ENCODE results near the gene NXPE3.
"Not testable (repeated sequence)": the region's sequence is repeated elsewhere in the genome, so short reads cannot be mapped to it uniquely, and the experiment has no call there.

NXPE3 gene

GRCh38 chr3:101852983-101853840 is 74.2 kb downstream of the NXPE3 start:
- no peak for DNase-seq (ENCODE audit: low spot score)

GRCh38 chr3:101853982-101854381 is 75.0 kb downstream of the NXPE3 start:
- DNase-seq (ENCODE audit: low spot score), result no peak

- no peak for DNase-seq (ENCODE audit: low spot score)
These were observed 75.7 kb downstream of the NXPE3 start for GRCh38 chr3:101854608-101855304.

GRCh38 chr3:101857301-101857741 is 78.3 kb downstream of the NXPE3 start:
- DNase-seq (ENCODE audit: low spot score), result no peak

- DNase-seq (ENCODE audit: low spot score), result no peak
These were observed 79.5 kb downstream of the NXPE3 start for GRCh38 chr3:101858464-101859030.

- no peak for DNase-seq (ENCODE audit: low spot score)
These were observed 81.0 kb downstream of the NXPE3 start for GRCh38 chr3:101859882-101860448.

DNA sequence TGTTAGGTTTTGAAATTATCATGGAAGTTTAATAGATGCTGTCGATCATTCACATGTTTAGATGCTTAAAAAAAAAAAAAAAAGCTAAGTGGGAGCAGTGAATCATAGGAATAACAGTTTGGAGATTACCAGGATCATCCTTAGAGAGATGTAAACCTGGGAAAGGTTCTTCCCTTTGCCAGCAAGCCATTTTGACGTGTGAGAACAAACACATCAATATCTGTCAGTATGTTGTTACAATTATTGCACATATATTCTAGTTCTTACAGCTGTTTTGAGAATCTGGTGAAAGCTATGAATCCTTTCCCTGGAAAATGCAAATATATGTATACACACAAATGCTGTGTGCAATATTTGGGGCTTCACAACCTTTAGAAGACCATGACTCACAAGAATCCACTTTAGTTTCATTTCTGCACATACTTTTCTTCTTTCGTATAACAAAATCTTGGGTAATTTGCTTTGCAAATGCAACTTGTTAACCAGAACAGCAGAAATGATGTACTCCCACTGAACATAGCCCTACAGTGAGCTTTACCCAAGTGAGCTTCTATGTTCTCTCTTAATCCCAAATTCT is 82.3 kb downstream of the NXPE3 start:
- no peak for DNase-seq (ENCODE audit: low spot score)

- DNase-seq (ENCODE audit: low spot score), result no peak
These were observed 82.9 kb downstream of the NXPE3 start for GRCh38 chr3:101861789-101862415.

DNA sequence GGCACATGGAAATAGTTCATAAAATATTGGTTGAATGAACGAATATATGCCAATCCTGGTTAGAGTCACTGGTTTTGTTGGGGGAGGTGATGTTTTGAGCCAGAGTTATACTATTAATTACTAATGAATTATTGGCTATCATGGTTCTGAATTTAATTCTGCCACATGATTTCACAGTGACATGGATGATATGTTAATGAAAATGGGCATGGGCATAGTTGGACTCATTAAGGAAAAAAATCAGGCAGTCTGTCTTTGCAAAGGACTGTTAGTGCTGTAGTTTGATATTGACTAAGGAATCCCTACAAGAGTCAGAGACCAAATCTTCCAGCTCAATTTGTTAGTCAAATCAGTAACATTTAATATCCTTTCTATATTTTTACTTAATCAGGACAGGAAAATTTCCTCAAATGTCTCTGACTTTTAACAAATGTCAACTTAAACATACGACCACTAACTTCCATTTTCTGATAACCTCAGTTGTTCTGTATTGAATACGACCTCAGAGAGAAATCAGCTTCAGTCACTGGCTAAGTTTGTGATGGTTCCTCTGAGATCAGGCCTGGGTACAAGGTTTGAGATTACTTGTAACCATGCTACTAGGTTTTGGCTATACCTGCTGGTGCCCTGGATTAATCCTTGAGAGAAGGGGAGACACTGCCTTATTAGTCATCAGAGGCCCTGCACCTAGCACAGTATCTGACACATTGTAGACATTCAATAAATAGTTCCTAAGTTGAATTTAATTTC is 83.6 kb downstream of the NXPE3 start:
- no peak for DNase-seq (ENCODE audit: low spot score)

DNA sequence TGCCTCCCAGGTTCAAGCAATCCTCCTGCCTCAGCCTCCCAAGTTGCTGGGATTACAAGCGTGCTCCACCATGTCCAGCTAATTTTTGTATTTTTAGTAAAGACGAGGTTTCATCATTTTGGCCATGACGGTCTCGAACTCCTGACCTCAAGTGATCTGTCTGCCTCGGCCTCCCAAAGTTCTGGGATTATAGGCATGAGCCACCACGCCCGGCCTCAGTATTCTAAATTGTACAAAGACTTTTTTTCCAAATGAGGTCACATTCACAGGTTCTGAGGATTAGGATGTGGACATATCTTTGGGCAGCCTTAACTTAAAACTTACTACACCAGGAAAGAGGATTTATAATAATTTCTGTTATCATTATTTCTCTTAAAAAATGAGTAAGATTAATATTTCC is 85.9 kb downstream of the NXPE3 start:
- DNase-seq (ENCODE audit: low spot score), result not testable (repeated sequence)

DNA sequence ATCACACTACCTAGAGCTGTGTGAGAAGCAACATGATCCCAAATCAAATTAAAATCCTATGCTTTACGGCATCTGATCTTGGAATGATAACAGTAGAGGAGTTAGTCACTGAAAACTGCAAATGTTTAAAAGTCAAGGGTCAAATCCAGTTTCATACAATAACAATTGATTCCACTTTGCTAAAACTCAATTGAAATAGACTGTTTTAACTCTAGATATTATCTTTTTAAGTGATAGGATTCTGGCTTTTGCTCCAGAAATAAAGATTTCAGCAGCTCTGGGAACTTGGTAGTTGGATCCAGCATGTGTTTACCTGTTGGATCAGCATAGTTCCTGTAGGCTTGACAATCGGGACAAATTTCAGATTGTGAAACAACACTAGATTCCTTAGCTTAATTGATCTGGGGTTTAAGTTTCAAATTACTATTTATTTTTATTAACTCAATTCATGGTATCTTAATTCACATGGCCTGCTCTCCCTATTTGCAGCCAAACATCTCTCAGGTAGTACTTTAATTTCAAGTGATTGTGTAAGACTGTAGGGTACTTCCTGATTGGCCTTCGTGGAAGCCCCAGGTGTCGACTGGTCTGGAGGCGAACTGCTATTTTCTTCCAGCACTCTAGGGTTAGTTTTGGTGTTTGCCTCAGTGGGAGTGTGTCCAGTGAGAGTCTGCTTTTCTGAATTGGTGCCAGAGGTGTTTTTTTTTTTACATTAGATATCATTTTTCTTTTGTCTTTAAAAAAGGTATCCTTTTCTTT is 86.9 kb downstream of the NXPE3 start:
- DNase-seq (ENCODE audit: low spot score), result no peak

- DNase-seq (ENCODE audit: low spot score), result no peak
These were observed 88.5 kb downstream of the NXPE3 start for GRCh38 chr3:101867511-101867910.

DNA sequence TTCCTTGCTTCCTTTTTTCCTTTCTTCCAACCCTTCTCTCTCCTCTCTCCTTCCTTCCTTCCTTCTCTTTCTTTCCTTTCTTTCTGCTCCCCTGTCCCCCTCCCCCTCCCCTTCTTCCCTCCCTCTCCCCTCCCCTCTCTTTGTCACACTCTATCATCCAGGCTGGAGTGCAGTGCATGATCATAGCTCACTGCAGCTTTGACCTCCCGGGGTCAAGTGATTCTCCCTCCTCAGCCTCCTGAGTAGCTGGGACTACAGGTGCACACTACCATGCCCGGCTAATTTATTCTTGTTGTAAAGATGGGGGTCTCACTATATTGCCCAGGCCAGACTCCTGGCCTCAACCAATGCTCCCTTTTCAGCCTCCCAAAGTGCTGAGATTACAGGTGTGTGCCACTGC is 89.0 kb downstream of the NXPE3 start:
- DNase-seq (ENCODE audit: low spot score), result no peak

DNA sequence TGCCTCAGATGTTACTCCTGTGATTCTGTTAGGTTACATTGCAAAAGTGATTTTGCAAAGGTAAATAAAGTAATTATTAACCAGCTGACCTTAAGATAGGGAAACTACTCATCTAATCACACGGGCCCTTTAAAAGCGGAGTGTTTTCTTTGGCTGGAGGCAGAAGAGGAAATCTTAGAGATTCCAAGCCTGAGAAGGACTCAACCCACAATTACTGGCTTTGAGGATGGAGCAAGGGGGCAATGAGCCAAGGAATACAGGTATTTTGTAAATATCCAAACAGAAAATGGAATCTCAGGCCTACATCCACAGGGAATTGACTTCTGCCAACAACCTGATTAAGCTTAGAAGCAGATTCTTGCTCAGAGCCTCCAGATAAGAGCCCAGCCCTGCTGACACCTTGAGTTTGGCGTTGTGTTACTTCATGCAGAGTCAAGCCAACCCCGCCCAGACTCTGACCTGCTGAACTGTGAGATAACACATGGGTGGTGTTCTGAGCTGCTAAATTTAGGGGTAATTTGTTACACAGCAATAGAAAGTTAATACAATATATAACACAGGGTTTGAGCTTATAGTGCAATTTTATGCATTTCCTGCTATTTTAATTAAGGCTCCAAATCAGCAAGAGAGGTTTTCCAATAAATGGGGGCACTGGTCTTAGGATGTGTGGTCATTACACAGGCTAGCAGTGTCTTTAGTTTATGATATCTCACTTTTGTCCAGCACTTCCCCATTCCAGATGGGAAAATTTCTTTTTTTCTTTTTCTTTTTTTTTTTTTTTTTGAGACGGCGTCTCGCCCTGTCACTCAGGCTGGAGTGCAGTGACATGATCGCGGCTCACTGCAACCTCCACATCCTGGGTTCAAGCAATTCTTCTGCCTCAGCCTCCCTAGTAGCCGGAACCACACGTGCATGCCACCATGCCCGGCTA is 89.8 kb downstream of the NXPE3 start:
- no peak for DNase-seq (ENCODE audit: low spot score)

DNA sequence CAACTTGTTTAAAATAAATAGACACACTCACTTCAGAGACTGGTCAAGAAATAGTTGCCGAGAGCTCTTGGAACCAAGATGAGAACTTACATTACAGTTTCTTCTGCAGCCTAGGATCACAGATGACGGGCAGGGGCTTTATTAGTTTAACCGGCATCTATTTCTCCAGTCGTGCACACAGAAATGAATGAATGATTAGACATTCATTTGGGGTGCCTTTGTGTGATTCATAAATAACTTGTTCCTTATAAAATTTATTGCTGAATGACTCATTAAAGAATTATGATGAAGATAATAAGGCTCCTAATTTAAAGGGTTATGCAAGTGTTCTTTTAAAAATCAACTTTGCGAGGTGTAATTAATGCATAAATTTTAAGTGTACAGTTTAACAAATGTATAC is 91.1 kb downstream of the NXPE3 start:
- DNase-seq (ENCODE audit: low spot score), result no peak

- DNase-seq (ENCODE audit: low spot score), result peak; percentile 32
These were observed 94.6 kb downstream of the NXPE3 start for GRCh38 chr3:101873619-101874018.

DNA sequence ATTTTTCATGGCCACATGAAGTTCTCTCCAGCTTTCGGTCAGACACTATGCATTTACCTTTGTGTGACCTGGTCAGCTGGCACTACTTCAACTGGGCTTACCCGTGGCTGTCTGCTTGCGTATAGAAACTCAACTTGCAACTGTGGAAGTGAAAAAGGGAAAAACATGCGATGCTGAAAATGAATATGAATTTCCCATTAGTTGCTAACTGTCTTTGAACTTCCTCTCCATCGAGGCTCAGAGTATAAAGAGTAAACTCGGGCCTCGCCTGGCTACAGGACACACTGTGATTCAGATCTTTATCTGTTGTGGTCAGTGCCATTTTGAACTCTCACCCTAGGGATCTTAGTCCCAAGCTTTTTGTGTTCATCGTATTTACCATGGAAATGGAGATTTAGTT is 97.1 kb downstream of the NXPE3 start:
- no peak for DNase-seq (ENCODE audit: low spot score)
